H1 (cell line): ENCODE data around the gene UPF3A. TPM values are rescaled to one million over a fixed set of nuclear protein-coding genes. Genes with fewer than 3 reads are reported as not detected.
"Not testable (repeated sequence)": the region's sequence is repeated elsewhere in the genome, so short reads cannot be mapped to it uniquely, and the experiment has no call there.

Source experiments
- CTCF ChIA-PET: fragments of 300-600 bp; sonication (Branson Sonifier 250); formaldehyde crosslinking; loops from one replicate; lab custom pipeline; 2021; ENCODE audit not compliant: partially characterized antibody; lab: Charles Lee
- POLR2A ChIA-PET: fragments of 300-600 bp; sonication (Branson Sonifier 250); formaldehyde crosslinking; loops from one replicate; lab custom pipeline; 2021; ENCODE audit warnings: inconsistent platforms; ENCODE audit not compliant: partially characterized antibody; lab: Charles Lee
- DNase-seq, 2 experiments: peaks; one replicate each; pipeline versions ENCODE4 v3.0.0 to v3.0.0-alpha.2; 2010 to 2022; ENCODE audit warnings: low spot score in 2 of 2, low read depth in 1 of 2, mixed read lengths in 1 of 2
- FAIRE-seq: peaks from 2 replicates; lab custom pipeline; 2011; peaks lifted over from hg19 to GRCh38; lab: Jason Lieb, UNC
- H2AFZ ChIP-seq: 2 replicates; pipeline ENCODE4 v1.8.1; 2012; ENCODE audit warnings: low read length, inconsistent platforms
- H2AK5ac ChIP-seq: 2 replicates; pipeline ENCODE4 v1.6.1; 2013; ENCODE audit warnings: low read depth, low read length
- H2BK120ac ChIP-seq: replicated peaks from 2 replicates; pipeline ENCODE3; 2013; ENCODE audit warnings: low read depth, low read length, inconsistent platforms
- H2BK12ac ChIP-seq: 2 replicates; pipeline ENCODE4 v1.6.1; 2013; ENCODE audit warnings: low read depth, low read length
- H2BK15ac ChIP-seq: 2 replicates; pipeline ENCODE4 v1.6.1; 2013; ENCODE audit warnings: low read length
- H2BK20ac ChIP-seq: 2 replicates; pipeline ENCODE4 v1.6.1; 2013; ENCODE audit warnings: low read length
- H2BK5ac ChIP-seq: 2 replicates; pipeline ENCODE4 v1.6.1; 2013; ENCODE audit warnings: low read depth, low read length
- H3K14ac ChIP-seq: 2 replicates; pipeline ENCODE4 v1.6.1; 2013; ENCODE audit warnings: inconsistent platforms; ENCODE audit not compliant: insufficient read length
- H3K18ac ChIP-seq: 2 replicates; pipeline ENCODE4 v1.6.1; 2013; ENCODE audit warnings: low read length; ENCODE audit errors: extremely low read depth
- H3K23ac ChIP-seq: 2 replicates; pipeline ENCODE4 v1.6.1; 2013; ENCODE audit warnings: inconsistent platforms; ENCODE audit not compliant: insufficient read length
- H3K23me2 ChIP-seq: 2 replicates; pipeline ENCODE4 v1.6.1; 2013; ENCODE audit warnings: low read depth, low read length
- H3K27ac ChIP-seq: 2 replicates; pipeline ENCODE4 v1.6.1; 2011; ENCODE audit warnings: low read depth, low read length, inconsistent platforms
- H3K27me3 ChIP-seq, 4 experiments: replicated peaks in 1 of 4; 1 replicate in 1 of 4; 2 replicates in 3 of 4; pipeline versions ENCODE4 v1.6.1 to v1.8.1; 2011 to 2013; ENCODE audit warnings: low read length in 3 of 4, mild to moderate bottlenecking in 3 of 4, inconsistent platforms in 2 of 4, mixed read lengths in 2 of 4, moderate library complexity in 1 of 4; ENCODE audit not compliant: control insufficient read depth in 3 of 4, insufficient read depth in 3 of 4; ENCODE audit errors: extremely low read depth in 1 of 4
- H3K36me3 ChIP-seq, 4 experiments: 2 replicates each; pipeline versions ENCODE4 v1.6.1 to v1.8.1; 2011 to 2013; ENCODE audit warnings: mild to moderate bottlenecking in 4 of 4, low read length in 3 of 4, moderate library complexity in 2 of 4, control low read depth in 1 of 4, inconsistent platforms in 1 of 4; ENCODE audit not compliant: insufficient read depth in 4 of 4, control insufficient read depth in 2 of 4
- H3K4ac ChIP-seq: replicated peaks from 2 replicates; pipeline ENCODE3; 2013; ENCODE audit warnings: low read length, low read depth, mixed read lengths, inconsistent platforms; ENCODE audit not compliant: insufficient read length
- H3K4me1 ChIP-seq, 4 experiments: replicated peaks in 1 of 4; 1 replicate in 1 of 4; 2 replicates in 3 of 4; pipeline versions ENCODE4 v1.6.1 to v1.8.1; 2011 to 2013; ENCODE audit warnings: low read length in 3 of 4, inconsistent platforms in 2 of 4, mixed read lengths in 1 of 4; ENCODE audit not compliant: insufficient read depth in 4 of 4, control insufficient read depth in 3 of 4
- H3K4me2 ChIP-seq, 2 experiments: 2 replicates each; pipeline versions ENCODE4 v1.6.1 to v1.8.1; 2011 to 2013; ENCODE audit warnings: low read depth in 2 of 2, low read length in 2 of 2, control low read depth in 1 of 2, inconsistent platforms in 1 of 2, mild to moderate bottlenecking in 1 of 2; ENCODE audit not compliant: insufficient read depth in 1 of 2
- H3K4me3 ChIP-seq, 4 experiments: fragments of 200-600, 300-600 bp in 1 of 4; sonication (generic), shearing (Covaris generic), sonication (Bioruptor Twin) in 1 of 4; 2 replicates each; pipeline versions ENCODE4 v1.5.1 to v1.8.1; 2011 to 2016; ENCODE audit warnings: low read length in 4 of 4, low read depth in 3 of 4, control low read depth in 2 of 4, inconsistent platforms in 2 of 4, mild to moderate bottlenecking in 2 of 4, mixed read lengths in 1 of 4, moderate library complexity in 1 of 4; ENCODE audit not compliant: insufficient read depth in 2 of 4; ENCODE audit errors: extremely low read depth in 1 of 4
- H3K56ac ChIP-seq: replicated peaks from 2 replicates; pipeline ENCODE3; 2013; ENCODE audit warnings: low read depth, mild to moderate bottlenecking, mixed read lengths, low read length, inconsistent platforms; ENCODE audit not compliant: insufficient read length
- H3K79me1 ChIP-seq: 2 replicates; pipeline ENCODE4 v1.6.1; 2013; ENCODE audit warnings: low read depth, low read length, control low read depth
- H3K79me2 ChIP-seq, 2 experiments: 2 replicates each; pipeline versions ENCODE4 v1.6.1 to v1.8.1; 2012 to 2013; ENCODE audit warnings: low read length in 2 of 2, mild to moderate bottlenecking in 2 of 2, inconsistent platforms in 1 of 2; ENCODE audit not compliant: insufficient read depth in 2 of 2, control insufficient read depth in 1 of 2
- H3K9ac ChIP-seq, 4 experiments: replicated peaks in 1 of 4; 1 replicate in 1 of 4; 2 replicates in 3 of 4; pipeline versions ENCODE4 v1.6.1 to v1.8.1; 2011 to 2013; ENCODE audit warnings: low read depth in 3 of 4, low read length in 3 of 4, control low read depth in 2 of 4, mild to moderate bottlenecking in 2 of 4, moderate library complexity in 2 of 4, inconsistent platforms in 1 of 4; ENCODE audit errors: extremely low read depth in 1 of 4
- H3K9me3 ChIP-seq, 2 experiments: 2 replicates each; pipeline versions ENCODE4 v1.6.1 to v1.8.1; 2012 to 2013; ENCODE audit warnings: mild to moderate bottlenecking in 2 of 2, moderate library complexity in 2 of 2, control low read depth in 1 of 2, inconsistent platforms in 1 of 2, low read depth in 1 of 2, low read length in 1 of 2, mixed read lengths in 1 of 2; ENCODE audit not compliant: insufficient read depth in 2 of 2
- H4K20me1 ChIP-seq, 2 experiments: replicated peaks in 1 of 2; 2 replicates each; pipeline versions ENCODE3 to v1.8.1; 2011 to 2013; ENCODE audit warnings: inconsistent platforms in 2 of 2, low read length in 2 of 2, mild to moderate bottlenecking in 1 of 2; ENCODE audit not compliant: insufficient read depth in 2 of 2, control insufficient read depth in 1 of 2
- H4K5ac ChIP-seq: 2 replicates; pipeline ENCODE4 v1.6.1; 2013; ENCODE audit warnings: low read length, low read depth, mixed read lengths, inconsistent platforms; ENCODE audit not compliant: insufficient read length
- H4K8ac ChIP-seq: 2 replicates; pipeline ENCODE4 v1.8.0; 2013; ENCODE audit warnings: mild to moderate bottlenecking, moderate library complexity, low read length, inconsistent platforms; ENCODE audit not compliant: insufficient read depth; ENCODE audit errors: extremely low read depth
- H4K91ac ChIP-seq: replicated peaks from 2 replicates; pipeline ENCODE3; 2013; ENCODE audit warnings: low read length, mixed read lengths, inconsistent platforms; ENCODE audit not compliant: insufficient read length
- CEBPB ChIP-seq: IDR thresholded peaks from 2 replicates; pipeline ENCODE4 v1.6.1; 2012; ENCODE audit warnings: low read depth, low read length
- WGBS, 2 experiments: shearing (Covaris generic) in 1 of 2; methylation state at CpG; one replicate each; pipeline versions ENCODE4 v1.1.6 to v1.1.7; 2013 to 2015; ENCODE audit warnings: low lambda C conversion rate in 2 of 2, mixed read lengths in 2 of 2, inconsistent platforms in 1 of 2, low coverage in 1 of 2, missing lambda C conversion rate in 1 of 2; ENCODE audit not compliant: insufficient replicate concordance in 2 of 2, insufficient coverage in 1 of 2, insufficient read length in 1 of 2; ENCODE audit errors: extremely low coverage in 1 of 2, missing lambda C conversion rate in 1 of 2; 5-methylcytosine and 5-hydroxymethylcytosine counted together
- polyA plus RNA-seq, 7 experiments: library from polyadenylated mRNA; depleted of rRNA in 3 of 7; stranded (reverse) in 5 of 7; unstranded in 2 of 7; fragments of >200 nt in 5 of 7; fragments of 200-250 nt in 2 of 7; gene quantifications; 1 replicate in 5 of 7; 2 replicates in 1 of 7; 4 replicates in 1 of 7; pipeline versions ENCODE4 v1.2.1 to v1.2.3, GENCODE V29; 2011 to 2013; ENCODE audit warnings: missing spikeins in 2 of 7, mixed read lengths in 2 of 7
- total RNA-seq: library from RNA; stranded (reverse); fragmentation: NEBNext Ultra II Directional; extraction: Animal tissue kit (Norgen Biotek cat#: 25700); gene quantifications from 2 replicates; pipeline ENCODE4 v1.2.1, GENCODE V29; 2021

The UPF3A gene
- total and polyA plus RNA-seq, 2 of the 8 experiments (the other 6 are each of a cell fraction or from before 2014, with no cell fraction given): 47.1 to 58.2 TPM

DNA sequence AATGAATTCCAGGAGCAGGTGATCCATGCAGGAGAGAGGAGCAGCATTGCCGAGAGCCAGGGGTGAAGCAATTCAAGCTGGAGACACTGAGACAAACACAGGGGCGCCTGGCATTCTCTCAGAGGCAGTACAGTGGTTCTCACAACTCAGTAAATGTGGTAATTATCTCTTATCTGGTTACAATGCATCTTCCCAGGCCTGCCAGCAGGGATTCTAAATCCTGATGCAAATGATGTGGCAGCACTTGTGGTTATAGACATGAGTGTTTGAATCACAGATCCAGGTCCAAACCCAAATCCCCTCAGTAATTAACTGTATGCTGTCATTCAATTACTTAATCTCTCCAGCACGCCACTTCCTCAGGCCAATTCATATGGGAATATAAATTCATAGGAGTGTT lies 52.5 kb downstream of the UPF3A start:
- FAIRE-seq, H3K18ac ChIP-seq, H4K20me1 ChIP-seq, H4K5ac ChIP-seq, H3K23me2 ChIP-seq, H2BK20ac ChIP-seq, H3K9ac ChIP-seq, H3K9me3 ChIP-seq, H3K4me1 ChIP-seq, H3K4me2 ChIP-seq, H2AFZ ChIP-seq, H3K4ac ChIP-seq, H4K8ac ChIP-seq, H3K4me3 ChIP-seq, H3K56ac ChIP-seq, H2AK5ac ChIP-seq, H3K14ac ChIP-seq, H4K91ac ChIP-seq, H3K27ac ChIP-seq, H3K36me3 ChIP-seq, H2BK15ac ChIP-seq, H3K79me1 ChIP-seq, H3K79me2 ChIP-seq, H2BK12ac ChIP-seq, H2BK120ac ChIP-seq, DNase-seq, H2BK5ac ChIP-seq, H3K27me3 ChIP-seq, H3K23ac ChIP-seq: not testable (repeated sequence)
- POLR2A ChIA-PET: interaction anchor here (1.0 to 1.6 kb wide), 3 partner anchors 10 to 57 kb away, joined by 3 to 5 read pairs (median 4); partner anchors contain the start of gene UPF3A
- CTCF ChIA-PET: interaction anchor here (1.1 to 2.2 kb wide), 3 partner anchors 11 to 19 kb away, joined by 3 to 8 read pairs (median 5); no protein-coding TSS in a partner anchor
- 63% methylated on average over 3 of the region's 3 CpGs; no CpG with 5 or more reads in 1 of the 2 experiments for WGBS, 2 experiments
- TF ChIP-seq CEBPB: 0 out of 2 replicates have a peak, but pooled peaks have one; percentile 28
